GM12892 (cell line): ENCODE results near the gene C1GALT1.

Experiments
- POLR2A ChIP-seq: IDR thresholded peaks from 2 replicates; pipeline ENCODE4 v1.6.1; 2011; ENCODE audit warnings: low read depth, low read length, control low read depth
- TAF1 ChIP-seq: IDR thresholded peaks from 2 replicates; pipeline ENCODE4 v1.6.1; 2011; ENCODE audit warnings: low read depth, mild to moderate bottlenecking, control low read depth, low read length, borderline replicate concordance

- TF ChIP-seq POLR2A: no peak
- TF ChIP-seq TAF1: no peak
Observed at GRCh38 chr7:7207876-7208275, 25.5 kb downstream of the C1GALT1 start.
